HG02870 (cell line): Measurements from ENCODE around the gene DNAJC9.
"Not testable (repeated sequence)": the region's sequence is repeated elsewhere in the genome, so short reads cannot be mapped to it uniquely, and the experiment has no call there.

Experiments used
- ATAC-seq: cut with Tn5 transposase; IDR thresholded peaks from one replicate; pipeline ENCODE4 v1.9.1; 2021; ENCODE audit warnings: mild to moderate bottlenecking, moderate library complexity; ENCODE audit not compliant: unreplicated experiment

The DNAJC9 gene, protein sequence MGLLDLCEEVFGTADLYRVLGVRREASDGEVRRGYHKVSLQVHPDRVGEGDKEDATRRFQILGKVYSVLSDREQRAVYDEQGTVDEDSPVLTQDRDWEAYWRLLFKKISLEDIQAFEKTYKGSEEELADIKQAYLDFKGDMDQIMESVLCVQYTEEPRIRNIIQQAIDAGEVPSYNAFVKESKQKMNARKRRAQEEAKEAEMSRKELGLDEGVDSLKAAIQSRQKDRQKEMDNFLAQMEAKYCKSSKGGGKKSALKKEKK

DNA sequence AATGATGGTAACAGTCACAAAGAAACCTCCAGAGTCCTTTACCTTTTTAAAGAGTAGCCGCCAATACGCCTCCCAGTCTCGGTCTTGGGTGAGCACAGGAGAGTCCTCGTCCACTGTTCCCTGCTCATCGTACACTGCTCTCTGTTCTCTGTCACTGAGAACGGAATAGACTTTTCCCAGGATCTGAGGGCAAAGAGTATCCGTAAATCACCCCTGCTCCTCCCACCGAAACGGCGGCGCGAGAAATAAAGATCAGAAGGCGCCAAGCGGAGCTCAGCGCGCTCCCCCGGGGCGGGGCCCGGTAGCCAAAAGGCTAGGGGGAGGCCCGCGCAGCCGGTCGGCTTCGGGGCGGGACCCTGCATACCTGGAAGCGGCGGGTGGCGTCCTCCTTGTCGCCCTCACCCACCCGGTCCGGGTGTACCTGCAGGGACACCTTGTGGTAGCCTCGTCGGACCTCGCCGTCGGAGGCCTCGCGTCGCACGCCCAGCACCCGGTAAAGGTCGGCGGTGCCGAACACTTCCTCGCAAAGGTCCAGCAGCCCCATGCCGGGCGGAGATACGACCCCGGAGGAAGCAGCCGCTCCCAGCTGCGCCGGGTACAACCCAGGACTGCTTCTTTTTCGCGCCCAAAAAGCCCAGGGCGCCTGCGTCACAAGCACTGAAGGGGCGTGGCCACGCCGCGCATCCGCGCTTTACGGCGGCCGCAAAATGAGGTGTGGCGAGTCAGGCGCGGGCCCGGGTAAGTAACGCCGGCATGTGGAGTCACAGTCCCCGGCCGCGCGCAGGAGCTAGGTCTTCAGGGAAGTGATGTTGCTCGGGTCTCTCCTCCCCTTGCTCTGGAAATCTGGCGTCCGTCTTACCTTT, at the start of gene DNAJC9:
Gene DNAJC9, minus strand, starts transcription at position 610 of the 863 bp plus-strand sequence. Its CDS starts 66 bp downstream, at position 544.
- peak; percentile 80 for ATAC-seq

DNA sequence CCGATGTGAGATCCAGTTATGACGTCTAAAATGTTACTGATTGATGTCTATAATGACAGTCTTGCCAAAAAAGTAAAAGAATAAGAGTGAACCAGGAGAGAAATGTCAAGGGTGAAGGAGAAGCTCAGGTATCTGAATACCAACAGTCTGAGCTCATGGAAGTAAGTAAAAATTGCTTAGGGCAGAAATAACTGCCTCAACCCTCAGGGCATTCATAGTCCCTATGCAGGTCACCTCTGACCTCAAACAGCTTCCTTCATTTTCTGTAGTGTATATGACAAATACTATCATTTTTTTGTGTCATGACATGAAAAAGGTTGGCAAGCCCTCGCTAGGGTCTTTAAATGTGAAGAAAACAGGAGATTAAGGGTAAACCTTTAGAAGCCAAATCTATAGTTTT, 46.4 kb upstream of the DNAJC9 start:
- ATAC-seq, result no peak

DNA sequence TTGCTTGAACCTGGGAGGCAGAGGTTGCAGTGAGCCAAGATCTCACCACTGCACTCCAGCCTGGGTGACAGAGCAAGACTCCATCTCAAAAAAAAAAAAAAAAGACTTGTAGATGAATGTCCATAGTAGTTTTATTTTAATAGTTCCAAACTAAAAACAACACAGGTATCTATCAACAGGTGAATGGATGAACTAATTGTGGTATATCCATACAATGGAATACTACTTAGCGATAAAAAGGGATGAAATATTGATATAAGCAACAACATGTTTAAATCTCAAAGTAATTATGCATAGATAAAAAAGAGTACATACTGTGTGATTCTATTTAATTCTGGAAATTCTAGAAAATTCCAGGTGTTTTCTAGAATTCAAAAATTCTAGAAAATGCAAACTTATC, 42.9 kb upstream of the DNAJC9 start:
- ATAC-seq, result no peak

DNA sequence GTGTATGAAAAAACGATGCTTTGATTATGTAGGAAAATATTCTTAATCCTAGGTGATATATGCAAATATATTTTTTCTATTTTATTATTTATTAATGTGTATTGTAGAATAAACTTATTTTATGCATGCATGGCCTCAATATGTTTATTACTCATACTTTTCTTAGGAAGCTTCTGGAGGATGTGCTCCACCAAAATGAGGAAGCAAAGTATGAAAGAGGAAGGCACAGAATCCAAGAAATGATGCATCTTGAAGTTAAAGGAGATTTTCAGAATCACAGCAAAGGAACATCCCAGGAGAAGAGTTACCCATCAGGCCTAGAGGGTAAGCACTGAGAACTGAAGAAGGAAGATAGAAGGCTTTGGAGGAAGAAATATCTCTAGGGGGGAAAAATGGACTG, 40.4 kb upstream of the DNAJC9 start:
- no peak for ATAC-seq

DNA sequence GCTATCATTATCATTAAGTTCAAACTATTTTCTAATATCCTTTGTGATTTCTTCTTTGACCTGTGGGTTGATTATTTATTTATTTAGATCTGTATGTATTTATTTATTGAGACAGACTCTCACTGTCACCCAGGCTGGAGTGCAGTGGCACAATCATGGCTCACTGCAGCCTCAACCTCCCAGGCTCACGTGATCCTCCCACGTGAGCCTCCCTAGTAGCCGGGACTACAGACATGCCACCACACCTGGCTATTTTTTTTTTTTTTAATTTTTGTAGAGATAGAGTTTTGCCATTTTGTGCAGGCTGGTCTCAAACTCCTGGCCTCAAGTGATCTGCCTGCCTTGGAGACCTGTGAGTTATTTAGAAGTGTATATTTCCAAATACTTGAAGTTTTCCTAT, 34.0 kb upstream of the DNAJC9 start:
- no peak for ATAC-seq

DNA sequence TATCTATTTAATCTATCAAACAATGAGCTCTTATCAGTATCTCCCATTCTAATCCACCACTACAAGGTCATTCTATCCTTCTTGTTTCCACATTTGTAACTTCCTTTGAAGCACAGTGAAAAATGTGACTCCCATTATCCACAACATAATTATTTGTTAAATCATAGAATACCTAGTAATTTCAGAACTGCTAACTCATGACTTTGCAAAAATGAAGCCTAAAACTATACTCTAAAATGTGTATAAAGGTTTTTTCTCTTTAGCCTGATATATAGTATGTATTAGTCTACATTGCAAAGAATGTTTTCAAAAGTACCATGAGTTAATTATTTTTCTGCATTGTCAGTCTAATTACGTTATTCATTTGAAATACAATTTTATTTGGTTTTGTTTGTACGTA, 17.4 kb upstream of the DNAJC9 start:
- no peak for ATAC-seq

DNA sequence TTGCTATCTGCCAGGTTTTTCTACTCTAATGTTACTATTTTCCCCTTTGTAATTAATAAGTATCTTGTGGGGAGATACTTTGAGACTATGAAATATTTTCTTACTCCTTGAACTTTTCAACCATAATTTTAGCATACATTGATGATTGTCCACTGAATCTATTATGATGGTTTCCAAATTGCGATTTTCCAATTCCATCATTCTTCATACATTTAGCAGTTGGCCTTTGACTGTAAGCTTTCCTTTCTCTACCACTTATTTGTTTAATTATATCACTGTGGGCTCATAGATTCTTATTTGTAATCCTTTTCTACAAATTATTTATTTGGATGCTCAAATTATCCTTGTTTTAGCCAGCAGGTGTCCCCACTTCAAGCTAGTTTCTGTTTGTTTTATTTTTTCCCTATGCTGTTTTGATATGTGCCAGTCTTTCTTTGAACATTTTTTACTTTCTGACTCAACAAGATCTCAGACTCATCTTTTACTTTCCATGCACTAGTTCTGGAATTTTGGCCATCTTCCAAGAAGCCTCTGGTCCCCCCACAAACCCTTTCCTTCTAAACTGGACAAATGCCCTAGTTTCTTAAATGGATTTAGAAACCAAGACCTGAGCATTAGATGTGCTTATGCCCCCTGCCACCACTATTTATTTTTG, 16.8 kb upstream of the DNAJC9 start:
- ATAC-seq, result no peak

DNA sequence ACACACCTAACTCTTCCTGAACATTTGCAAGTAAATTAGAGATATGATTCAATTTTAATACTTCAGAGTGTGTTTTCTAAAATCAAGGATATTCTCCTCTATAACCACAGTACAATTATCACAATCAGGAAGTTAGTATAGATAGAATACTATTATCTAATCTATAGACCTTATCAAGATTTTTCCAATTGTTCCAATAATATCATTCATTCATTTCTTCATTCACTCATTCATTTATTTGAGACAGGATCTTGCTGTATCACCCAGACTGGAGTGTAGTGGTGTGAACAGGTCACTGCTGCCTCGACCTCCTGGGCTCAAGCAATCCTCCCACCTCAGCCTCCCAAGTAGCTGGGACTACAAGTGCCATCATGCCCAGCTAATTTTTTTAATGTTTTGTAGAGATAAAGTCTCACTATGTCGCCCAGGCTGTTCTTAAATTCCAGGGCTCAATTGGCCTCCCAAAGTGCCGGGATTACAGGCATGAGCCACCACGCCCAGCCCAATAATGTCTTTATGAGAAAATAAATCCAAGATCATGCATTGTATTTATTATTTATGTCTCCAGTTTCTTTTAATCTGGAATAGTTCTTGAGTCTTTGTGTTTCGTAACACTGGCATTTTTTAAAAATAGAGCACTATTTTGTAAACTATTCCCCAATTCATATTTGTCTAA, 16.0 kb upstream of the DNAJC9 start:
- ATAC-seq, result no peak

DNA sequence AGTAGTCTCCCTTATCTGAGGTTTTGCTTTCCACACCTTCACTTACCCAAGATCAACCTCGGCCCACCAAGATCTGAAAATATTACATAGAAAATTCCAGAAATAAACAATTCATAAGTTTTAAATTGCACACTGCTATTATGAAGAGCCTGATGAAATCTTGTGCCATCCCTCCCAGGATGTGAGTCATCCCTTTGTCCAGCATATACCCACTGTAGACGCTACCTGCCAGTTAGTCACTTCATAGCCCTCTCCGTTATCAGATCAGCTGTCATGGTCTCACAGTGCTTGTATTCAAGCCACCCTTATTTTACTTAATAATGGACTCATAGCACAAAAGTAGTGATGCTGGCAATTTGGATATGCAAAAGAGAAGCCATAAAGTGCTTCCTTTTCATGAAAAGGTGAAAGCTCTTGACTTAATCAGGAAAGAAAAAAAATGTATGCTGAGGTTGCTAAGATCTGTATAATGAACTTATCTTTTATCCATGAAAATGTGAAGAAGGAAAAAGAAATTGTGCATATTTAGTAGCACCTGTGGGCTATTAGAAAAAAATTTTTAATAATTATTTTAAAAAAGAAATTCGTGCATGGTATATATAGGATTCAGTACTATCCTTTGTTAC, 15.2 kb upstream of the DNAJC9 start:
- no peak for ATAC-seq

DNA sequence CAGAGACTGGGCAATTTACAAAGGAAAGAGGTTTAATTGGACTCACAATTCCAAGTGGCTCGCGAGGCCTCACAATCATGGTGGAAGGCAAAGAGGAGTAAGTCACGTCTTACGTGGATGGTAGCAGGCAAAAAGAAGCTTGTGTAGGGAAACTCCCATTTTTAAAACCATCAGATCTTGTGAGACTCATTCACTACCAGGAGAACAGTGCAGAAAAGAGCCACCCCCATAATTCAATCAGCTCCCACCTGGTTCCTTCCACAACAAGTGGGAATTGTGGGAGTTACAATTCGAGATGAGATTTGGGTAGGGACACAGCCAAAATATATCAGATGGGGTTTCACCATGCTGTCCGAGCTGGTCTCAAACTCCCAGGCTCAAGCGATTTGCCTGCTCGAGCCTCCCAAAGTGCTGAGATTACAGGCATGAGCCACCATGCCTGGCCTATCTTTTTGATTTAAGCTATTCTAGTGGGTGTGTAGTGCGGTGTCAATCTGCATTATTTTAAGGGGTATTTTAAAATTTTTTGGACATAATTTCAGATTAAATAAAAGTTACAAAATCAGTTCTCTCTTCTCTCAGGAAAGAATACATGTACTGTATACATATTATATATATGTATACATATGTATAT, 14.4 kb upstream of the DNAJC9 start:
- no peak for ATAC-seq

DNA sequence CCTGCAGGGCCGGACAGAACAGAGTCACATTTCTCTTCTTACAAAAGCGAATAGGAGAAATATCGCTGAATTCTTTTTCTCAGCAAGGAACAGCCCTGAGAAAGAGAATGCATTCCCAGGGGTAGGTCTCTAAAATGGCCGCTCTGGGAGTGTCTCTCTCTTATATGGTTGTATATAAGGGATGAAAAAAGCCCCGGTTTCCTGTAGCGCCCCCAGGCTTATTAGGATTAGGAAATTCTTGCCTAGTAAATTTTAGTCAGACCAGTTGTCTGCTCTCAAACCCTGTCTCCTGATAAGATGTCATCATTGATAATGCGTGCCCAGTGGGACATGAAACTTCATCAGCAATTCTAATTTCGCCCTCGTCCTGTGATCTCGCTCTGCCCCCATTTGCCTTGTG, 11.6 kb upstream of the DNAJC9 start:
- ATAC-seq, result not testable (repeated sequence)

DNA sequence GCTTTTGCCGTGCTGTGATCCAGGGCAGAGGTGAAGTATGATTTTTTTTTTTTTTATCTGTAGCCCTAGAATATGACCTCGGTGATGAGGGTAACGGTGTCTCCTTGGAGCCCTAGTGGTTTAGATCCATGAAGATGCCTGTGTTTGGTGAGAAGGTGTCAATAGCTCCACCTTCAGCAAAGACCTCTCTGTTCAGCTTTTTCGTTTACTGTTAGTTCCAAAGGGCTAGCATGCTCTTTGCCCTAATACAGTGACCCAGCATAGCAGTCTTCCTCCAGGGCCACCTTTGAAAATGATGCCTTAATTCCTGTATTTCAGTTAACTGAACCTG, 6.1 kb upstream of the DNAJC9 start:
- ATAC-seq, result no peak

DNA sequence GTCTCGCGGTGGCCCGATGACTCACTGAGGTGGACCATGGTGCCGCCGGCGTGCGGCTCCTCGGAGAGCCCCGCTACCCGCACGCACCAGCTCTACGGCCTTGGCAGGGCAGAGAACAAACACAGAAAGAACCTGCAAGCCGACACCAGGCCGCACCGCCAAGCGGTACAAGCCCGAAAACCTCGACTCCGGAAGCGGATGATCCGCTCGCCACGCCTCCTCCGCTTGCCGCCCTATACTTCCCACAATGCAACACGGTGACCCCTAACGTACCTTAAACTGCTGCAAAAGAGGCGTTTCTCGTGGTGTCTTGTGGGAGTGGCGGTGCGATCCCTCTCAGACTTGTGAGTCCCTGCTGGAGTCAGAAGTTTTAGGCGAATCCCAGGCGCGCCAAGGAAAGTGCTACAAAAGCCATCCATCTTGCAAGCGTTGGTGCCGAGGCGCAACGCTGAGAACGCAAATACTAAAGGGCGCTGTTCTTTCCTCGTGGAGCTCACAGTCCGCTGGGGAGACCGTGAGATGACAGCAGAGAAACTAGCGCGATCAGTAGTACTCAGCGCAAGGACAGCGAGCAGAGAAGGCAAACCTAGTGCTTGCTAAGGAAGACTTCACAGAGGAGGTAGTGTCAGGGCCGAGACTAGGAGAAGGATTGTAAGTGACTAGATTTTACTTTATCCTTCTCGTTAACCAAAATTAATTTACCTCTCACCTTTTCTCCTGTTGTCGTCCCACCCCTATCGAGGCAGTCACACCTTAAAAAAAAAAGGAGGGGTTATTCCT, 5.6 kb upstream of the DNAJC9 start, which contains the start of gene MRPS16:
Gene MRPS16, minus strand, starts transcription at position 200 of the 780 bp plus-strand sequence. Its CDS starts 162 bp downstream, at position 38.
- ATAC-seq, result peak; percentile 77

DNA sequence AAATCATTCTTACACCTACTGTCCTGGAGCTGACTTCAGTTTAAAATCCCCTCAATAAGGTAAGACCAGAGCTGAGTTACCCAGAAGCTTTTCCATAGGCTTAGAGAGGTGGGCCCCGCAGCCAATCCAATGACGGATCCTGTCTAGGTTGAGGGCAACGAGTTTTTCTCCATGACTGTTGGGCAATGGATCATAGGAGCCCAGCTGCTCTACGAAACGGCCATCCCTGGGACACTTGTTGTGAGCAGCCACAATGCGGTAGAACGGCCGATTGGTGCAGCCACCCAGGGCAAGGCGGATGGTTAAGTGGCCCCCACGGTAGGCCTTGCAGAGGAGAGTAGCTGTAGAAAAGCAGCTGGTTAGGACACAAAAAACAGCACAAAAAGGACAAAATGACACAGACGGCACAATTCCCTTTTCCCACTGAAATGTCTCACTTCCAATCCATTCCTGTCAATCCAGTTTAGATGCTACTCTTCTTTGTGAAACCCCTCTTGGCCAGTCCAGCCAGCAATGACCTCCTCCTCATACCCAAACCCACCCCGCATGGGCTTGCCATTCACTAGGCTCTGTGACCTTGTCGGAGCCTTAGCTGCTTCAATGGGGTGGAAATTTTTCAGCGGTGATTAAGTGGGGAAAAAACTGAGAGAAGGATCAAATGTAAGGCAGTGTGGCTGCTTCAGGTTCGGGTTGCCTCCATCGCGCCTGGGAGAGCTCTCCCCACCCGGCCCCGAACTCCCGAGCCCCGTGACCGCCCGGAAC, 4.8 kb upstream of the DNAJC9 start:
- ATAC-seq, result peak; percentile 3

DNA sequence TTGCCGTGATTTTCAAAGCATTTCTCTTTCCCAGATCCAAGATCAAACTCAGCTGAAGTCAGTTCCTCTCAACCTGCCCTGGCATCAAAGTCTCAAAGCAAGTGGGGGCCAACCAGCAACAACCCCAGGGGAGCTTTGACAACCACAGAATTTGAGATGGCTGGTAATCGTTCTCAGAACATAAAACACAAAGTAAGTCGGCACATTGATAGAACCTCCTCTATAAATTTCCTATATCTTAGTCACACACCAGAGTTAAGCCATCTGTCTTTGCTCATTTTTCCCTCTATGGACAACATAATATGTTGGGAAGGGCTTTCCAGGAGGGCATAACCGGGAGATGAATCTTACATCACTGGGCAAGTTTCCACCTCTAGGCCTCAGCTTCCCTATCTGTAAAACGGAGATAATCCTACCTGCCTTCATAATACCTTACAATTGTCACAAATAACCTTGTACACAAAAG, 1.2 kb upstream of the DNAJC9 start:
- no peak for ATAC-seq

DNA sequence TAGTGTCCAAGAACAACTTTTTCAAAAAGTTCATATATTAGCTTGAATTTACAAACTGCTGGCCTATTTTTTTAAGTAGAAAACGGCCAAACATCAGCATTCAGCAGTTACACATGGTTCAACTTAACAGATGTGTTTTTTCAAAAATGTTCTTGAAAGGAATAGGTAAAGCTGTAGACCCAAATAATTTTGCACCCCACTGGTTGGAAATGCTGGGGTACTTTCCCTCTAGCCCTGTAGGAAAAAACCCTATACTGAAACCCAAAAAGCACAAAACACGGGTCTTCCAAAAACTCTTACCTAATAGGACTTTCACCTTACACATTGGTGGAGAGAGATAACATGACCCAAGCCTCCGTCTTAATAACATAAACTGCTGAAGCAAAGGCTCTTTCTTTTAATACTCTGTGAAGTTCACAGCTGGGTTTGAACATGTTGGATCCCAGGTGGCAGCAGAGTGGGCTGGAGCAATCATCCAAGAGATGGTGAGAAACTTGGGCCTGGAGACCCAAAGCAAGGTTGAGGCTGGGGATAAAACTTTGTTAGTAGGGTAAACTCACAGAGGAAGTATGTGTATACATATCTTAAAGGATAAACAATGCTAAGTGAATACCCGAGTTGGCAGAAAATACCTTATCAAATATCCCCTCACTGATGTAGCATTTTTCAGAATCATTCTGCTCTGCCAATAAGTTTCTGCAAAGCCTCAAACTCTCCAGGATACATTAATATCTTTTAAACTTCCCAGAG, 629 bp upstream of the DNAJC9 start:
- no peak for ATAC-seq

DNA sequence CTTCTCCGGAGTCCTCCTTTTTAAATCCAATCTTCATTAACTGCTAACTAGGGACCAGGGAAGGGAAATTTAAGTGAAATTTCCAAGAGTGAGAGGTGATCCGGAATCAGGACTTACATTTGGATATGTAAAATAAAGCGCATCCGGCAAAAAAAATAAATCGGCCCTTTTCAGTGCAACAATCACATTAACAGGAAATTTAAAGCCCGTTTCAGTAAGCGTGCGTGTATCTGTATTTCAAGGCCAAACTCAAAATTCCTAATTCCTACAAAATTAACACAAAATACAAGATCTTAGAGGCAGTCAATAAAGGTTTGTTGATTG, 771 bp downstream of the DNAJC9 start:
- ATAC-seq, result no peak

DNA sequence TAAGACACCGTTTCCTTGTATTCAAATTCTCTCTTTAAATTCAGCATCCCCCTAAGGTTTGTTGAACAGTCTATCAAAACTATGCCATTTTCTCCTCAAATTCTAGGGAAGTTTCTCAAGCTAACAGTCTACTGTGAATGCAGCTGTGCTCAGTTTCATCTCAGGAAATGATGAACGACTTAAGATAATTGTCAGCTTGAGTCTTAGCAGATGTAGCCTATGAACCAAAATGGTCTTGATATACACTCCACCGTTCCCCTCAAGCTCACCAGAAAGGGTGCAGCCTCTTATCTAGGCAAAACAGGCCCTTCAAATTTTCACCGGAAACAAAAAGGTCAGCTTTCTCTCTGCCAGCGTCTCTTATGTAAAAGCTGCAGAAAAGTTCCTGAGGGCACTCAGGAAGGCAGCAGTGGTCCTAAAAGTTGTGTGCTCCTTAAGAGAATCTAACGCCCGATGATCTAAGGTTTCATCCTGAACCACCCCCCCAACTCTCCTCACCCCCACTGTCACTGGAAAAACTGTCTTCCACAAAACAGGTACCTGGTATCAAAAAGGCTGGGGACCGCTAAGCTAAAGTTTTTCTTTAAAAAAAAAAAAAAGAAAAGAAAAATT, 2.1 kb downstream of the DNAJC9 start:
- no peak for ATAC-seq
